ENCODE results near the gene MOB2.

DNA sequence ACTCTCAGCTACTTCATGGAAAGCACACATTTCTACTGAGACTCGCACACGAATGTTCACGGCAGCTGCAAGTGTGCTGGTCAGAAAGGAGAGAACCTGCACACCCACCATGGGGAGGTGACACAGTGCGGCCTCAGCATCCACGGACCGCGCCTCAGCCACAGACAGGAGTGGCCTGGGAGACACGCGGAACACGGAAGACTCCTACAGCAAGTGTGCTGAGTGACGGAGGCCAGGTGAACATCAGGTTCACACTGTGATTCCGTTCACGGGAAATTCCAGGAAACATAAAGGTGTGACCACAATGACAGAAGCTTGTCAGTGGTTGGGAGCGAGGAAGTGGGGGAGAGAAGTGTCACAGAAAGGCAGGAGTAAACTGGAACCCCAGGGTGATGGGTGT is 13.3 kb upstream of the MOB2 start:
- TF ChIP-seq, protein P1, sequence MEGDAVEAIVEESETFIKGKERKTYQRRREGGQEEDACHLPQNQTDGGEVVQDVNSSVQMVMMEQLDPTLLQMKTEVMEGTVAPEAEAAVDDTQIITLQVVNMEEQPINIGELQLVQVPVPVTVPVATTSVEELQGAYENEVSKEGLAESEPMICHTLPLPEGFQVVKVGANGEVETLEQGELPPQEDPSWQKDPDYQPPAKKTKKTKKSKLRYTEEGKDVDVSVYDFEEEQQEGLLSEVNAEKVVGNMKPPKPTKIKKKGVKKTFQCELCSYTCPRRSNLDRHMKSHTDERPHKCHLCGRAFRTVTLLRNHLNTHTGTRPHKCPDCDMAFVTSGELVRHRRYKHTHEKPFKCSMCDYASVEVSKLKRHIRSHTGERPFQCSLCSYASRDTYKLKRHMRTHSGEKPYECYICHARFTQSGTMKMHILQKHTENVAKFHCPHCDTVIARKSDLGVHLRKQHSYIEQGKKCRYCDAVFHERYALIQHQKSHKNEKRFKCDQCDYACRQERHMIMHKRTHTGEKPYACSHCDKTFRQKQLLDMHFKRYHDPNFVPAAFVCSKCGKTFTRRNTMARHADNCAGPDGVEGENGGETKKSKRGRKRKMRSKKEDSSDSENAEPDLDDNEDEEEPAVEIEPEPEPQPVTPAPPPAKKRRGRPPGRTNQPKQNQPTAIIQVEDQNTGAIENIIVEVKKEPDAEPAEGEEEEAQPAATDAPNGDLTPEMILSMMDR (IDR thresholded peaks at IDR 0.05 in 4 of 5, conservative IDR thresholded peaks at IDR 0.05 in 1 of 5) = no peak
- no peak for TF ChIP-seq POLR2A (IDR thresholded peaks at IDR 0.05)

Measured in gastrocnemius medialis (tissue), 4 donors.